HG03442 (cell line): ENCODE data around the gene NPIPB2.
A peak's percentile ranks its signal among the peaks of the same experiment; 100 is the strongest.
"Not testable (repeated sequence)": the region's sequence is repeated elsewhere in the genome, so short reads cannot be mapped to it uniquely, and the experiment has no call there.

Source experiments
- ATAC-seq: cut with Tn5 transposase; IDR thresholded peaks from one replicate; pipeline ENCODE4 v1.9.1; 2021; ENCODE audit warnings: mild to moderate bottlenecking, moderate library complexity; ENCODE audit not compliant: unreplicated experiment

The NPIPB2 gene

DNA sequence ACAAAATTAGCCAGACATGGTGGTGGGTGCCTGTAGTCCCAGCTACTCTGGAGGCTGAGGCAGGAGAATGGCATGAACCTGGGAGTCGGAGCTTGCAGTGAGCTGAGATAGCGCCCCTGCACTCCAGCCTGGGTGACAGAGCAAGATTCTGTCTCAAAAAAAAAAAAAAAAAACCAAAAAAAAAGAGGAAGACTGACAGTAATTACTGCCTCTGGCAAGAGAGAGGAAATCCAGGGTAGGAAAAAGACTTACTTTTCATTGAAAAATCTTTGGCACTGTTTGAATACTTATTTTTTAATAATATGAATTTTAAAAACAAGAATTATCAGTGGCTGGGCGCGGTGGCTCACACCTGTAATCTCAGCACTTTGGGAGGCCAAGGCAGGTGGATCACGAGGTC lies 20.6 kb upstream of the NPIPB2 start:
- ATAC-seq: not testable (repeated sequence)

DNA sequence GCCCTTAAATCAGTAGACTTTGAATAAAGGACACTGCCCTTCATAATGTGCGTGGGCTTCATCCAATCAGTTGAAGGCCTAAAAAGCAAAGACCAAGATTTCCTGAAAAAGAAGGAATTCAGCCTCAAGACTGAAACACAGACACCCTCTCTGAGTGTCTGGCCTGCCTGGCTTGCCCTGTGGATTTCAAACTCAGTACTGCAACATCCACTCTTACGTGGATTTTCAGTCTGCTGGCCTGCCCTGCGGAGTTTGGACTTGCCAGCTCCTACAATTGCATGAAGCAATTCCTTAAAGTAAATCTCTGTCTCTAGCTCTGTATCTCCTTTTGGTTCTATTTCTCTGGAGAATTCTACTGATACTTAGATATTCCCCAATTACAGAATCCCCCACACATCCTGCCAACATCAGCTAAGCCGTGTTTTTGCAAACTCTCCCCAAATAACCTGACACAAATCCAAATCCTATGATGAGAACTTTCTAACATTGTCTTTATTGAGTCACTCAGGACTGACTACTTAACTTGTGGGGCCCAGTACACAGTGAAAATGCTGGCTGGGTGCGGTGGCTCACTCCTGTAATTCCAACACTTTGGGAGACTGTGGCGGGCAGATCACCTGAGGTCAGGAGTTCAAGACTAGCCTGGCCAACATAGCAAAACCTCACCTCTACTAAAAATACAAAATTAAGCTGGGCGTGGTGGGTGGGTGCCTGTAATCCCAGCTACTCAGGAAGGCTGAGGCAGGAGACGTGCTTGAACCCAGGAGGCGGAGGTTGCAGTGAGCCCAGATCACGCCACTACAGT lies 15.9 kb upstream of the NPIPB2 start:
- ATAC-seq: no peak

DNA sequence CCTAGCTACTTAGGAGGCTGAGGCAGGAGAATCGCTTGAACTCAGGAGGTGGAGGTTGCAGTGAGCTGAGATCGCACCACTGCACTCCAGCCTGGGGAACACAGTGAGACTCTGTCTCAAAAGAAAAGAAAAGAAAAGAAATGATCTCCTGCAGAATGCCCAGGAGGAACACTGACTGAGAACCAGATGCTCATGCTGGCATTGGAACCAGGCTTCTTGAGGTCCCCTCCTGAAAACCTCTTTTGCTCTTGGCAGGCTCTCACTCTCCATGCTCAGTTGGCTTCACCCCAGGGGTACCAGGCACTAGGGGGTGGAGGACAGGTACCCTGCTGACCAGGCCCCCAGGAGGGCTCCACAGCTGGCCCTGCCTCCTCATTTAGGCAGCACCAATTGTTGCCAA lies 14.7 kb upstream of the NPIPB2 start:
- ATAC-seq: no peak

DNA sequence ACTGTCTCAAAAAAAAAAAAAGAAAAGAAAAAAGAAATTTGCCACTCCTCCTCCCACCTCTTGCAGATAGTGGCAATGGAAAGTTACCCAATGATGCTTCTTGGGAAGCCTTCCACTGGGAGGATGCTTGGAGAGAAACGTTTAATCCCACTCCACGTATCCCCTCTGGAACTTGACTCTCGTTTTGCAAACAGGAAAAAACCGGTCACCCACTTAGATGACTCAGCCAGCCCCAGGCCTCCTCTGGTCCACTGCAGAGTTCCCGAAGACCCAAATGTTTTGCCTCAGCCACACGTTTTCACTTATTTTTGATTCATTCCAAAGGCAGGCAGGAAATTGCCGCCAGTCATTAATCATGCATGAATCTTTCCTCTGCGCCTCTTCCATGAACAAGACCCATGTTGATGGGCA lies 13.9 kb upstream of the NPIPB2 start:
- no peak for ATAC-seq

DNA sequence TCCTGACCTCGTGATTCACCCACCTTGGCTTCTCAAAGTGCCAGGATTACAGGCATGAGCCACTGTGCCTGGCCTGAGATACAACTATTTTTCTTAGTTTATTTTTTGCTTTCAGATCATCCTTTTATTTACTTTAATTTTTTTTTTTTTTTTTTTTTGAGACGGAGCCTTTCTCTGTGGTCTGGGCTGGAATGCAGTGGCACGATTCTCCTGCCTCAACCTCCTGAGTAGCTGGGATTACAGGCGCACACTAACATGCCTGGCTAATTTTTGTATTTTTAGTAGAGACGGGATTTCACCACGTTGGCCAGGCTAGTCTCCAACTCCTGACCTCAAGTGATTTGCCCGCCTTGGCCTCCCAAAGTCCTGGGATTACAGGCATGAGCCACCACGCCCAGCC lies 11.7 kb upstream of the NPIPB2 start:
- not testable (repeated sequence) for ATAC-seq

DNA sequence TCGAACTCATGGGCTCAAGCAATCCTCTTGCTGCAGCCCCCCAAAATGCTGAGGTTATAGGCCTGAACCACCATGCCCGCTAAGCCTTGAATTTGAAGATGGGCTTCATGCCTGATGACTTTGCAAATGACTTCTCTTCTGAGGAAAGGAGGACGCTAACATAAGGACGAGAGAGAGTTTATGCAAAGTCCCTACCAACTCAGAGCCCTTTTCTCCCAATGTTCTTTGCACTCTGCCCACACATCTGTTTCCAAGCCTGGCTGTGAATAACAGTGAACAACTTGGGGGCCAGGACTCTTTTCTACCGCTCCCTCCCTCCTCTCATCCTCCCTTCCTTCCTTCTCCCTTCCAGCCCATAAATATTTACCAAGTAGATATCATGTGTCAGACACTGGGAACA lies 8.5 kb upstream of the NPIPB2 start:
- no peak for ATAC-seq

DNA sequence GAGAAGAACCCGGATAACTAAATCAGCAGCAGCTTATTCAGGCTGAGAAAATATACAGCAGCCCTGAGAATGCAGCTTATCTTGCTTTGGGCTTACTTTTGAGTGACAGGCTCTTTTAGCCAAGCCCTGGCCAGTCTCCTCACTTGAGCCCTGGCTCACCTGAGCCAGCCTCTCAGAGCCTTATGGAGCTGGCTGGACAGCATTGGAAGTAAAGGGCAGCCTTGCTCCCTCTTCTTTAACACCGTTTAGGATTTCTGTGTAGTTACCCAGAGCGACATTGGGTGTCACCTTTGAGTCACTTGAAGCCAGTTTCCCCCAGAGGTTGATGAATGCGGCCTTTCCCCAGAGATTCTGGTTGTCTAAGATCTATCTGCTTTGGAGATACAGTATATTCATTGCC lies 7.7 kb upstream of the NPIPB2 start:
- peak; percentile 47 for ATAC-seq

DNA sequence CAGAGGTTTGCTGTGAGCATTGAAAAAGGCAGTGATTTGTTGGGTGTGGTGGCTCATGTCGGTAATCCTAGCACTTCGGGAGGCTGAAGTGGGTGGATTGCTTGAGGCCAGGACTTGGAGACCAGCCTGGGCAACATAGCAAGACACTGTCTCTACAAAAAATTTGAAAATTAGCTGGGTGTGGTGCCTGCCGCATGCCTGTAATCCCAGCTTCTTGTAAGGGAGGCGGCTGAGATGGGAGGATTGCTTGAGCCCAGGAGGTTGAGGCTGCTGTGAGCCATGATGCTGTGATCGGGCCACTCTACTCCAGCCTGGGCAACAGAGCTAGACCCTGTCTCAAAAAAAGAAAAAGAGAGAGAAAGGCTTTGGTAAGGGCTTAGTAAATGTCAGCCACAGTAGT lies 7.0 kb upstream of the NPIPB2 start:
- no peak for ATAC-seq

DNA sequence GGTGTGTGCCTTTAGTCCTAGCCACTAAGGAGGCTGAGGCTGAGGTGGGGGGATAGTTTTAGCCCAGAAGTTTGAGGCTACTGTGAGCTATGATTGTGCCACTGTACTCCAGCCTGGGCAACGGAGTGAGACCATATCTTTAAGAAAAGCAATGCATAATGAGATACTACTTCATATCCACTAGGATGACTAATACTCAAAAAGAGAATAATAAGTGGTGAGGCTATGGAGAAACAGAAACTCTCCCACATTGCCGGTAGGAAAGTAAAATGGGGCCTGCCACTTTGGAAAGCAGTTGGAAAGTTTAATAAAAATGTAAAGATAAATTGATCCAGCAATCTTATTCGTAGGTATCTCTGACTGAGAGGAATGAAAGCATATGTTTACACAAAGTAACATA lies 4.6 kb upstream of the NPIPB2 start:
- ATAC-seq: no peak

DNA sequence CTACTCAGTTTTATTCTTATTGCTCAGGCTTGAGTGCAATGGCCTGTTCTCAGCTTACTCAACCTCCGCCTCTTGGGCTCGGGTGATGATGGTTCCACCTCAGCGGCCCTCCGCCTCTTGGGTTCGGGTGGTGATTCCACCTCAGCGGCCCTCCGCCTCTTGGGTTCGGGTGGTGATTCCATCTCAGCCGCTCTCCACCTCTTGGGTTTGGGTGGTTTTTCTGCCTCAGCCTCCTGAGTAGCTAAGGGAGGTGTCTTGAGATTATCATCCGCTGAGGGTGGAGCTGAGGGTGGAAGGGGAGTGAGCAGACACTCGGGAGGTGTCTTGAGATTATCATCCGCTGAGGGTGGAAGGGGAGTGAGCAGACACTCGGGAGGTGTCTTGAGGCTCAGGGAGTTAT lies 14.5 kb downstream of the NPIPB2 start:
- ATAC-seq: not testable (repeated sequence)

DNA sequence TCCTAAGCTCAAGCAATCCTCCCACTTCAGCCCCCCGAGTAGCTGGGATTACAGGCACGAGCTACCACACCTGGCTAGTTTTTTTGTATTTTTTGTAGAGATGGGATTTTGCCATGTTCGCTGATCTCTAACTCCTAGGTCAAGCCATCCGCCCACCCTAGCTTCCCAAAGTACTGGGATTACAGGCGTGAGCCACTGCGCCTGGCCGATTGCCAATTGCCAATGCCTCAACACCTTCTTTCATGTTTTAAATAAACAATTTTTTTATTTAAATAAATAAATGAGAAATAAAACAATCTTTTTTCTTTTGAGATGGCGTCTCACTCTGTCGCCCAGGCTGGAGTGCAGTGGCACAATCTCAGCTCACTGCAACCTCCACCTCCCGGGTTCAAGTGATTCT lies 17.8 kb downstream of the NPIPB2 start:
- not testable (repeated sequence) for ATAC-seq

DNA sequence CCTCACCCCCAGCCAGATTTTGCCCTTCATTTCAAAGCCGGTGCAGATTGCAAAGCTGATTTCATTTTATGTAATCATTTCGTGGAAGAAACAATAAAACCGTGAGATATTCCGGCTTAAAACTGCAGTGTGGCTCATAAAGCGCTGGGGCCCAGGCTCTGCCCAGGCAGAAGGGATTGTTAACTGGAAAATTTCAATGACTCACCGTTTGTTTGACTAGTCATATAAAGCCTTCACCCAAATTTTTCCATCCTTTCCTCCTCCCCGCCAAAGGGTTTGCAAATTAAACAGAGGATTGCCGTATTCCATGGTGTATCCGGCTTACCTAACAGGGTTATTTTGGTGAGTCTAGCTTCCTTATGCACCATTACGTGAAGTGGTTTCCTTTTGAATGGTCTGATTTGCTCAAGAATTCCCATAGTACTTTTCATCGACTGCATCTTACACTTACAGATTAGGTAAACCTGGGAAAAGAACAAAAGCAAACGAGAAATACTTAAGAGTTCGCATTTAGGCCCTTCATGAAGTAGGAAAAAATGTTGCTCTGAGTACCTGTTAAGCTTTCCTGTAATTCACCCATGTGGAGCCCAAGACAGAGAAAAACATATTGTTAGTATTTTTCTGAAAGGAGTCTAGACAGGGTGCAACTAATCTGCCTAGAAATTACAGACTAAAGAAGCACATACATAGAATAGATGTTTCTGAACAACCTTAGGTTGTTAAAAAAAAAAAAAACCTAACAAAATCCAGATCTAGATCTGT lies 25.1 kb downstream of the NPIPB2 start:
- no peak for ATAC-seq

DNA sequence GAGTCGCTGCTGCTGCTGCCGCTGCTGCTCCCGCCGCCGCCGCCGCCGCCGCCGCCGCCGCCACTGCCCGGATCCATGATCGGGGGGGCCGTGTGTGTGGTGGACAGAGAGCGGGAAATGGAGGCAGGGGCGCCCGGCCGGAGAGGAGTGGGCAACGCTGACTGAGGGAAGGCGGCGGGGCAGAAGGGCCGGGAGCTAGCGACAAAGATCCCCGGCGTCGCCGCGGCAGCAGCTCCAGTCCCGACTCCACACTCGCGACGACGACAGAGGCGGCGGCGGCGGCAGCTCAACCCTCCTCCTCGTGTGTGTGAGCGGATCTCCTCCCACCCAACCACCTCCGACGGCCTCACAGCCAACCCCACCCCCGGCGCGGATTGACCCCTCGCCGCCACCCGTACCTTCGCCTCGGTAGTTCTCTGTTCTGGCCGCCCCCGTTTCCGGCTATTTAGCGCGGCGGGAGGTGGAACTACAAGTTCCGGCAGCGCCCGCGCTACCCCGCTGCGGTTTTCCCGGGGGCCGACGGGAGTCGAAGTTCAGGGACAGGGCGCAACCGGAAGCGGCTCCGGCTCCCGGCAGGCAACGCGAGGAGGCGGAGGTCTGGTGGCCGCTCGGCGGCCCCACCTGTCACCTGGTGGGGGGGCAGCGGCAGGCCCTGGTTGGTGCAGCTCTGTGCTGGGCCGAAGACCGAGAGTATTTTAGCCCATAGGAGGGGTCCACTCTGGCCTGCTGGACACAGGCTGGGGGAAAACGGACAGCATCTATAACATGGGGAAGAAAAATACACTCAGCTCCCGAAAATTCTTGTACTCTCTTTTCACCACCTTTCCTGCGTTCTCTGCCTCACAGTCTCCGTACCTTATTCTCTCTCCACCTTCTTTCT lies 26.0 kb downstream of the NPIPB2 start, which contains the start of gene GSPT1:
Gene GSPT1 (minus strand): TSS at position 313 of the 880 bp plus-strand sequence. CDS start 236 bp downstream, at position 77.
- peak; percentile 81 for ATAC-seq

DNA sequence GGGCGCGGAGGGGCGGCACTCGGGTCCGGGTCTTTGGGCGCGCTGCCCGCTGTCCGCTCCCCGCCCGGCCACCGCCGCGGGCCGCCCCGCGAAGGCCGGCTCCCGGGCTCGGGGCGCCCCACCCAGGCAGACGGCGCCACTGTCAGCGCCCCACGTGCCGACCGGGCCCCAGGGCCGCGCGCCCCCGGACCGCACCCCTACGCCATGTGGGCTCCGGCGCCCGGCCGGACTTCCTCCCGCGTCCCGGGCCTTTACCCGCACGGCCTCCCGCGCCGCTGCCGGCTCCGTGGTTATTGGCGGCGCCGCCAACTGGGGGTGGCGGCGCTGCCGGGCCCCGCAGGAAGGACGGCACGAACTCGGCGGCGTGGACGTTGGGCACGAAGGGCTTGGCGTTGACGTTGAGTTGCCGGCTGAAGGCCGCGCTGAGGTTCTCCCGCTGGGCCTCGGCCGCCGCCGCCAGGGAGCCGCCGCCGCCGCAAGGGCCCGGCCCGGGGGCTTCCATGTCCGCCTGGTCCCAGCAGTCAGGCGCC lies 26.7 kb downstream of the NPIPB2 start:
- peak; percentile 30 for ATAC-seq

DNA sequence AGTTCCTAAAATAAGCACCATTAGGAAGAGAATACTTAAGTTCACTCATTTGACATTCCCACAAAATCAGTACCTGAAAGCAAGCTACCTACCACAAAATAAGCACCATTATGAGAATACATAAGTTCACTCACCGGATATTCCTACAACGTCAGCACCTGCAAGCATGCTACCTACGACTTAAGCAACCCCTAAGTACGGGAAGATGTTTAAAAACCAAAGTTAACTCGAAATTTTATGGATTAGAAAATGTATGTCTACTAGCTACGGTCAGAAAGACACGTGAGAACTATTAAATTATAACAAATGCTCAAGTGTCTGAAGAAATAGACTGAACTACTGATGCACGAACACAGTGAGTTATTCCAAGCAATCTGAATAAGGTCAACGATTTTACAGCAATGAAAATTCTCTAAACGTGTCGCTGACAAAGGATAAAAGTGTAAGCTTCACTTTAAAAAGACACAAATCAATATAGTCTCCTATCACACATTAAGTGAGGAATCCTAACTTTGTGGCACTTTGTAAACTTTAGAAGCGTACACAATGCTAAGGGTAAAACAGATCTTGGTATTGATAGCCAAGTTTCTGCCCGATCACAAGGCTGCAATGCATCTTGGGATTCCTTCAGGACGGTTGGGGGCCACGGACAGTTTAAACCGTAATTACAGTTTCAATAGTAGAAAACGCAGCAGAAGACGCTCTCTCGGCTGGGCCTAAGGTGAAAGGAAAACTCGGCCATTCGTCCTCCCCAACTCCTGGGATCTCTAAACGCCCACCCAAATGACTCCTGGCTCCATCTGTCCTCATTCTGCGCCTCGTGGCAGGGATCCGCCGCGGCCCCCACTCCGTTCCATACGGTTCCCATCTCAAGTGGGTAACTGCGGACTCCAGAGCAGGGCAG lies 27.4 kb downstream of the NPIPB2 start:
- ATAC-seq: peak; percentile 1

DNA sequence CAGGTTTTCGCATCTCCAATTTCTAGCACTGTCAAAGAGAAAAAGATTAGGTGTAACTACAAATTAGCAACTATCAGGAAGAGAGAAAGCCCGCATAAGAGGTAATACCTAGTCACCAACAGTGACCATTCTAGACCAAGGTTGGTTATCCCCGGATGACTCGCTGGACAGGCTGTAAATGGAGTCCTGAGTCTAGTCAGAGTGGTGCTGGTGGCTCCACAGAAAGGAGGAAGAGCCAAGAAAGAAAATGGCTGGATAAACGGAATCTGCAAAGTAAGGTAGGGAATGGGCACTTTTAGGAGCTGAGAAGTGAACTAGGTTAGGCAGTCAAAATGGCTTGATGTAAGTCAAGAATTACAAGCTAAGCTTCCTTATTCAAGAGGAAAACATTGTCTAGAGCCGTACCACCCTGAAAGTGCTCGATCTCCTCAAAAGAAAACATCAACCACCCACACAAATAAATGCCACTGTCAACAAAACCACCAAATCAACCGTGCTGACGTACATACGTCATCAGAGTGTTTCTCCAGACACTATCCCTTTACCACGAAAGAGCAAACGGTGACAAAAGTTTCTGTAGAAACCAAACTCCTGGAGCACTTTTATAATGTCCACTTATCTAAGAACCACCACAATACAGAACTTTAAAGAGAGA lies 28.3 kb downstream of the NPIPB2 start:
- no peak for ATAC-seq

DNA sequence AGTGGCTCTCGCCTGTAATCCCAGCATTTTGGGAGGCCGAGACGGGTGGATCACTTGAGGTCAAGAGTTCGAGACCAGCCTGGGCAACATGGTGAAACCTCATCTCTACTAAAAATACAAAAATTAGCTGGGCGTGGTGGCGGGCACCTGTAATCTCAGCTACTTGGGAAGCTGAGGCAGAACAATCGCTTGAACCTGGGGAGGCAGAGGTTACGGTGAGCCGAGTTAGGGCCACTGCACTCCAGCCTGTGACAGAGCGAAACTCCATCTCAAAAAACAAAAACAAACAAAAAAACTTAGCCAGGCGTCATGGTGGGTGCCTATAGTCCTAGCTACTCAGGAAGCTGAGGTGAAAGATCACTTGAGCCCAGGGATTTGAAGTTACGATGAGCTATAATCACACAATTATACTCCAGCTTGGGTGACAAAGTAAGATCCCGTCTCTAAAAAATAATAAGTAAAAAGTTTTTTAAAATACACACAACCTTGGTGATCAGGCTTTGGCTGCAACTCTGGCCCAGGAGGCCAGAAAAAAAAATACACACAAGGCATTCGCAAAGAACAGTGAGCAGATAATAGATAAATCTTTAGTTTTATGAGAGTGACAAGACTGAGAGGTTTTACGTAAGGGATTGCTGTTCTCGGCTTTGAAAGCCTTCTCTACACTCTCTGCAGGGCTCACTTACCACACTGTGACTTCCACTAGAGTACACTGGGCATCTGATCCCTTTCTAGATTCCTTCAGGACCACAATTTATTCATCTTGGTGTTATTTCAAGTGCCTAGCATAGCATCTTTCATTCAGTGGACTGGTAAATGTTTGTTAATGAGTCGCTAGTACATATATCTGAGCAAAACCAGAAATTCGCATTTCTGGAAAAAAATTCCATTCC lies 31.9 kb downstream of the NPIPB2 start:
- no peak for ATAC-seq
